ENCODE results near the gene MAPK8. TPM values are rescaled to one million over a fixed set of nuclear protein-coding genes. Genes with fewer than 3 reads are reported as not detected.
"Not testable (repeated sequence)": the region's sequence is repeated elsewhere in the genome, so short reads cannot be mapped to it uniquely, and the experiment has no call there.

MAPK8 gene
- total RNA-seq, 1 donor from 2014 or later: 43.2 TPM

DNA sequence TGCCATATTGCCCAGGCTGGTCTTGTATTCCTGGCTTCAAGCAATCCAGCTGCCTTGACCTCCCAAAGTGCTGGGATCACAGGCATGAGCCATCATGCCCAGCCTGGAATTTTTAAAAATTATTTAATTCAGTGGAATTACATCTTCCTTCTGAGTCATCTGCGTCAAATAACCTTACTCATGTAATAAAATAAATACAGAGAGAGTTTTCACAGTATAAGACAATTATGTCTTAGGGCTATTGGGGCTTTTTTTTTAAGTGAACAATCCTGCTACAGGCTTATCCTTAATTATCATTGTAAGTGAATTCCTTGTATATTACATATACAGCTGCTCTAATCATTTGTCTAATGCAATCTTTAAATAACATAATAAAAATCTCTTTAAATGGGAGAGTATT lies 108.3 kb downstream of the MAPK8 start:
- Histone ChIP-seq H3K4me3 (ENCODE audit: low read depth, low read length) (no peak overlapping the region), H3K36me3 (ENCODE audit: control insufficient read depth, insufficient read depth, low read length) (no peaks in the 10 kb centered on the region), H3K27me3 (ENCODE audit: control insufficient read depth, insufficient read depth, low read length) (no peaks in the 10 kb centered on the region)
- DNase-seq (ENCODE audit: low read depth): peak; percentile 82
- TF ChIP-seq, protein P1, sequence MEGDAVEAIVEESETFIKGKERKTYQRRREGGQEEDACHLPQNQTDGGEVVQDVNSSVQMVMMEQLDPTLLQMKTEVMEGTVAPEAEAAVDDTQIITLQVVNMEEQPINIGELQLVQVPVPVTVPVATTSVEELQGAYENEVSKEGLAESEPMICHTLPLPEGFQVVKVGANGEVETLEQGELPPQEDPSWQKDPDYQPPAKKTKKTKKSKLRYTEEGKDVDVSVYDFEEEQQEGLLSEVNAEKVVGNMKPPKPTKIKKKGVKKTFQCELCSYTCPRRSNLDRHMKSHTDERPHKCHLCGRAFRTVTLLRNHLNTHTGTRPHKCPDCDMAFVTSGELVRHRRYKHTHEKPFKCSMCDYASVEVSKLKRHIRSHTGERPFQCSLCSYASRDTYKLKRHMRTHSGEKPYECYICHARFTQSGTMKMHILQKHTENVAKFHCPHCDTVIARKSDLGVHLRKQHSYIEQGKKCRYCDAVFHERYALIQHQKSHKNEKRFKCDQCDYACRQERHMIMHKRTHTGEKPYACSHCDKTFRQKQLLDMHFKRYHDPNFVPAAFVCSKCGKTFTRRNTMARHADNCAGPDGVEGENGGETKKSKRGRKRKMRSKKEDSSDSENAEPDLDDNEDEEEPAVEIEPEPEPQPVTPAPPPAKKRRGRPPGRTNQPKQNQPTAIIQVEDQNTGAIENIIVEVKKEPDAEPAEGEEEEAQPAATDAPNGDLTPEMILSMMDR (IDR thresholded peaks at IDR 0.05; ENCODE audit: insufficient read depth, low read length, severe bottlenecking): no peak
- FAIRE-seq: no peak

DNA sequence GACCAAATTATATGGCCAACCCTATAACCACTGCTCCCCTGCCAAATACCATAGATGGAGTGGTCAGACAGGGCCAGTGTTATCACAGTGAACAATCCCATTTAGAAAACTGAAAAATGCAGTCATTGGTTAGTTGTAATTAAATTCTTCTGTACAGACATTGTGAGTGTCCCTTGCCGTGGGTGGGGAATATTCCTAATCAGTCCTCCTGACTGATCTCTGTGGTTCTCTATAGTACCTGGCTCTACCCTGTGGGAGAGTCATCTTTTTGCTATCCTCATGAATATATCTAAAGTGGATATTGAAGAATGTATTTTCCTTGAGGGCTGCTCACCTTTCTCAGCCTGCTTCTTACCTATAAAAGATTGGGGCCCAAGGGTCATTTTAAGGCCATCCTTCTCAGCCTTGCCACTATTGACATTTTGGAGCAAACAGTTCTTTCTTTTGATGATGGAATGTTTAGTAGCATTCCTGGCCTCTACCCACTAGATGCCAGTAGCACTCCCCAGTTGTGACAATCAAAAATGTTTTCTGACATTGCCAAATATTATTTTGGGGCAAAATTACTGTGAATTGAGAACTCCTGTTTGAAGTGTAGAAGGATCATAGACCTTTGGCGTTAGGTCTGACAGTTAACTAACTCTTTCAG lies 110.2 kb downstream of the MAPK8 start:
- no peak for FAIRE-seq
- no peak for DNase-seq (ENCODE audit: low read depth)
- TF ChIP-seq, protein P1 (IDR thresholded peaks at IDR 0.05; ENCODE audit: insufficient read depth, low read length, severe bottlenecking): no peak

DNA sequence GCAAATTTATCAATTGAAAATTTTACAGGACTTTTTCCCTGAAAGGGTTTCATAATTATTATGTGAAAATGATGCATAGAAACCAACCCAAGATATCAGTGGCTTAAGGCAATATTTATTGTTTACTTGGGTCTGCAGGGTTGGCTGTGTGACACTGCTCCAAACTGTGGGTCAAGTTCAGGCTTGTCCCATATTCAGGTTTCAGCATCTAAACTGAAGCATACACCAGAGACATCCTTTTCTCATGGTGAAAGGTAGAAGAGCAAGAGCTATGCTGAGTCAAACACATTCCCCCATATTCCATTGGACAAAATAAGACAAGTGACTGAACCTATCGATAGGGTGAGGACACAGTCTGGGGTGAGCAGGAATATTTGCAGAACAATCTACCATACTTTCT lies 110.9 kb downstream of the MAPK8 start:
- DNase-seq (ENCODE audit: low read depth): peak; percentile 96
- H3K4me3 ChIP-seq (ENCODE audit: low read depth, low read length): no peak overlapping the region
- H3K36me3 ChIP-seq (ENCODE audit: control insufficient read depth, insufficient read depth, low read length): no peaks in the 10 kb centered on the region
- FAIRE-seq: no peak
- TF ChIP-seq, protein P1 (IDR thresholded peaks at IDR 0.05; ENCODE audit: insufficient read depth, low read length, severe bottlenecking): no peak
- no peaks in the 10 kb centered on the region for H3K27me3 ChIP-seq (ENCODE audit: control insufficient read depth, insufficient read depth, low read length)

More for the DNA sequence above, 110.2 kb downstream of the MAPK8 start:
- no peaks in the 10 kb centered on the region for H3K27me3 ChIP-seq (ENCODE audit: control insufficient read depth, insufficient read depth, low read length)
- H3K4me3 ChIP-seq (ENCODE audit: low read depth, low read length): no peak overlapping the region
- H3K36me3 ChIP-seq (ENCODE audit: control insufficient read depth, insufficient read depth, low read length): no peaks in the 10 kb centered on the region

DNA sequence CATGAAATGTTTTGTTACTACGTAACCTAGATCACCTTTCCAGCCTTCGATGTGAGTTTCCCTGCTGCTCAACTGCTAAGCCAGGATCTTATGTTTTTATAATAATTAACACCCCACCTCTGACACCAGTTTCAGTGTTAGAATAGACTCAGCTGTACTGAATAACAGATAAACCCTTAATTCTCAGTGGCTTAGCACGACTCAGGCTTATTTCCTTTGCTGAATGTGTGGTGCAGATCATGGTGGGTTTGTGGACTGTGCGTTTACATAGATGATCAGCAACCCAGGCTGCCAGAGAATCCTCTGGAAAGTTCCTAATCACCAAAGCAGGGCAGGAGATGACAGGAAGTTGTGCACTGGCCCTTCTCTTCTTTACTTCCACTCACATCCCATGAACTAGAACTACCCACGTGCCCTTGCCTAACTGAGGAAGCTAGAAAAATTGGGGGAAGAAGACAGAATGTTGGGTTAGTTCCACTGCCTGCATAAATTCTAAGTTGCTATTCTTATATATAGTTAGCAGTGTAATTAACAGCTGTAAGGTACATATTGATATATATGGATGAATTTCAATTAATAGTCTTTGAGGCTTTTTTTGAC lies 111.8 kb downstream of the MAPK8 start:
- Histone ChIP-seq H3K36me3 (ENCODE audit: control insufficient read depth, insufficient read depth, low read length) (no peaks in the 10 kb centered on the region), H3K27me3 (ENCODE audit: control insufficient read depth, insufficient read depth, low read length) (no peaks in the 10 kb centered on the region), H3K4me3 (ENCODE audit: low read depth, low read length) (no peak overlapping the region)
- TF ChIP-seq, protein P1 (IDR thresholded peaks at IDR 0.05; ENCODE audit: insufficient read depth, low read length, severe bottlenecking): no peak
- FAIRE-seq: no peak
- DNase-seq (ENCODE audit: low read depth): no peak

DNA sequence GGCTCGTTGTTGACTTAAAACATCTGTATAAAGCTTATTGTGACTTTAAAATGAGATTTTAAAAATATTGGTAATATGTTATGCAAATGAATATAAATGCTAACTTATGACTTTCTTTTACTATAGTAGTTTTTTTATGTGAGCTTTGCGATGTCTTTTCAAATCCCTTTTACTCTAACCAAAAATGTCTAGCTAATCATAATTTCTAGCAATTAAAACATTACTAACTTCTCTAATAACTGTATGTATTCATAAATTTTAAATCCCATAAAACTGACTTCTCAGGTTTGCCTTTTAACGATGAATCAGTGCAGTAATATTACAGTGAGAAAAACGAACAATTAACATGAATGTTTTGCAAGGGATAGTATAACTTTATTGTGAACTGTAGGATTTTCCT lies 113.2 kb downstream of the MAPK8 start:
- H3K36me3 ChIP-seq (ENCODE audit: control insufficient read depth, insufficient read depth, low read length): no peaks in the 10 kb centered on the region
- TF ChIP-seq, protein P1 (IDR thresholded peaks at IDR 0.05; ENCODE audit: insufficient read depth, low read length, severe bottlenecking): no peak
- H3K27me3 ChIP-seq (ENCODE audit: control insufficient read depth, insufficient read depth, low read length): no peaks in the 10 kb centered on the region
- DNase-seq (ENCODE audit: low read depth): no peak
- FAIRE-seq: no peak
- H3K4me3 ChIP-seq (ENCODE audit: low read depth, low read length): no peak overlapping the region

DNA sequence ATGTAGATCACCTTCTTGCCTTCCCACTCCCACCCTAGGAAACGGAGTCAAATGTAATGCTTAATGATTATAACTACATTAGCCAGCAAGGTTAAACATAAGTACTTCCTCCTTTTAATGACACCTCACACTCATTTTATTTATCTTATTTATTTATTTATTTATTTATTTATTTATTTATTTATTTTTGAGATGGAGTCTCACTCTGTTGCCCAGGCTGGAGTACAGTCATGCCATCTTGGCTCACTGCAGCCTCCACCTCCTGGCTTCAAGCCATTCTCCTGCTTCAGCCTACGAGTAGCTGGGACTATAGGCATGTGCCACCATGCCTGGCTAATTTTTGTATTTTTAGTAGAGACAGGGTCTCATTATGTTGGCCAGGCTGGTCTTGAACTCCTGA lies 115.4 kb downstream of the MAPK8 start:
- not testable (repeated sequence) for H3K27me3 ChIP-seq (ENCODE audit: control insufficient read depth, insufficient read depth, low read length); H3K4me3 ChIP-seq (ENCODE audit: low read depth, low read length); DNase-seq (ENCODE audit: low read depth); H3K36me3 ChIP-seq (ENCODE audit: control insufficient read depth, insufficient read depth, low read length); FAIRE-seq
